AG08395 (cell line): Measurements from ENCODE around the gene NR1H4.
"Not testable (repeated sequence)": the region's sequence is repeated elsewhere in the genome, so short reads cannot be mapped to it uniquely, and the experiment has no call there.

Experiments used
- DNase-seq: peaks from one replicate; pipeline ENCODE4 v3.0.0; 2012; ENCODE audit warnings: mixed read lengths, low spot score

NR1H4 gene

GRCh38 chr12:100572184-100572583, 98.5 kb downstream of the NR1H4 start:
- no peak for DNase-seq

DNA sequence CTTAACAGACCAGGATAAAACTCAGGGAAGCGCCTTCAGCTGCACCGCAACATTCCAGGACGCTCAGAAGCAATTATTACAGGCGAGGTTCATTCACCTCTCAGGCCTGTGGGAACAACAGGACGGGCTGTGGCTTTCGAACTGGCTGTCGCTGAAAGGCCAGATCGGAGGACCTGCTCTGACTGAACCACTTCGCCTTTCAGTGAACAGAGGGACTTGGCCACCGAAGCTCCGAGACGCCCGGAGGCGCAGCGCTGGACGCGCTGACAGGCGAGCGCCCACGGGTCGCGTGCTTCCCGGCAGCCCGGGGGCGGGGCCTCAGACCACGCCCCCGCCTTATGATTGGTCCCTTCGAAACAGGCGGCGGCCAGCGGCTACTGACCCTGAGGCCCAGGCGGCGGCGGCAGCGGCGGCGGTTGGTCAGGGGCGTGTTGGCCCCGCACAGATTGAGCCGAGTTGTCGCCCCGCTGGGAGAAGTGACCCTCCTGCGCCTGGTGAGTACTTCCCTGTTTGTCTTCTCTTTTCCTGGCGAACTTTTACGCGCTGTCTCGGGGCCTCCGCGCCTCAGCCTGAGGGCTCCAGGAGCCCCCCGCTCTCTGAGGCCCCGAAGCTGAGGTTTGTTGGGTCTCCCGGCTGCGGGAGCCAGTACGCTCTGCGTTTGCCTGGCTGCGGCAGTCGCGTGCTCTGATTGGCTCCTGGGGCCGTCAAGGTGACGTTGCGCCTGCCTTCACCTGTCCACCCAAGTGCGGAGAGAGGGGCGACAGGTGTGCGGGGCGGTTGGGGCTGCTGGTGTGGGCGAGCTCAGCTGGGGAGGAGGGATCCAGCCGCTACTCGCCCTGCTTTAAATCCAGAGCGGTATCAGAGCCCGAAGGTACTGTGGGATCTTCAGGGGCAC, 99.9 kb downstream of the NR1H4 start, which contains the start of gene GAS2L3:
Gene GAS2L3 (plus strand): TSS at position 393 of the 895 bp plus-strand sequence. CDS start 21,221 bp downstream, outside the sequence.
- peak; percentile 95 for DNase-seq

DNA sequence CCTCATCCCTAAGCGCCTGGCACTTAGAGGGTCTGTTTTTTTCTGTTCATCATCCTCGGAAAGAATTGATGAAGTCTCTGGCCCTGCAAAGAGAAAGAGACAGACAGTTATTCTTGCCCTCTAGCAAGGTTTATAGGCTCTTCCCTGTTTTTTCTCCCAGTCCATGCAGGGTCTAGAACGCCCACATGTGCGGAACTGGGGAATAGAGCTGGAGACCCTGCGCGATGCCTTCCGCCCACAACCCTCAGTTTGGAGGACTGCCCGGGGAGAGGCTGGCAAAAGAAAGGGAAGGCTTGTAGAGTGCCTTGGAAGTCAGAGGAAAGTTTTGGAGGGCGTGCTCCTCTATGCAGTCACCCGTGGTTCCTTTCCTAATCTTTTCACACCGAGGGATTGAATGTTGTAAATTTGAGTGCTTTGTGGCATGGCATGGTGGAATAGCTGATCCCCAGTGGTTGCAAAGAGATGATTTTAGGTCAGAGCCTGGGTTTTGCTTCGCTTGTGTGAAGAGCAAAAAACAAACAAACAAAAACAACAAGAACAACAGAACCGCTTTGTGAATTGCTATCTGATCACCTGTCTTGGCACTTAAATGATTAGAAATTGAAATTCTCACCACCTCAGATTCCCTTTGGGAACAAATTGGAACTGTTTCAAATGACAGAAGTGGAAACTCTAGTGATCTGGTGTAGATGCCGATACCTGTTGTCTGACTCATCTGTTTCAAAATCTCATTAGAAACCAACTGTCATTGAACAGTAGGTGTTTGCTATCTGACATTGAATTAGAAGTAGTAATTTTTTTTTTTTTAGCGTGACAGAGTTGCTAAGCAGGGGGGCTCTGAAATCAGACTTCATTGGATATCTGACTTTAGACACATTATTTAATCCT, 100.8 kb downstream of the NR1H4 start:
- DNase-seq, result peak; percentile 31

- DNase-seq, result peak; percentile 48
These were observed 102.8 kb downstream of the NR1H4 start for GRCh38 chr12:100576331-100577036.

- DNase-seq, result no peak
These were observed 105.3 kb downstream of the NR1H4 start for GRCh38 chr12:100578923-100579322.

- DNase-seq, result no peak
These were observed 106.2 kb downstream of the NR1H4 start for GRCh38 chr12:100579844-100580243.

GRCh38 chr12:100584256-100584655, 110.6 kb downstream of the NR1H4 start:
- no peak for DNase-seq

GRCh38 chr12:100591979-100592378, 118.3 kb downstream of the NR1H4 start:
- DNase-seq, result no peak

- peak; percentile 25 for DNase-seq
These were observed 119.8 kb downstream of the NR1H4 start for GRCh38 chr12:100593490-100593889.

GRCh38 chr12:100601626-100602025, 128.0 kb downstream of the NR1H4 start:
- no peak for DNase-seq

DNA sequence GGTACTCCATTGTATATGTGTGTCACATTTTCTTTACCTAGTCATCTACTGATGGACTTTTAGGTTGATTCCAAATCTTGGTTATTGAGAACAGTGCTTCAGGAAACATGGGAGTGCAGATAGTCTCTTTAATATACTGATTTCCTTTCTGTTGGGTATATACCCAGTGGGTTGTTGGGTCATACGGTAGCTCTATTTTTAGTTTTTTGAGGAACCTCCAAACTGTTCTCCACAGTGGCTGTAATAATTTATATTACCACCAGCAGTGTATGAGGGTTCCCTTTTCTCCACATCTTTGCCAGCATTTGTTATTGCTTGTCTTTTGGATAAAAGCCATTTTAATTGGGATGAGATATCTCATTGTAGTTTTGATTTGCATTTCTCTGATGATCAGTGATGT, 129.3 kb downstream of the NR1H4 start:
- DNase-seq, result not testable (repeated sequence)

GRCh38 chr12:100608776-100609175, 135.1 kb downstream of the NR1H4 start:
- DNase-seq, result no peak

GRCh38 chr12:100610666-100611430, 137.2 kb downstream of the NR1H4 start:
- no peak for DNase-seq

DNA sequence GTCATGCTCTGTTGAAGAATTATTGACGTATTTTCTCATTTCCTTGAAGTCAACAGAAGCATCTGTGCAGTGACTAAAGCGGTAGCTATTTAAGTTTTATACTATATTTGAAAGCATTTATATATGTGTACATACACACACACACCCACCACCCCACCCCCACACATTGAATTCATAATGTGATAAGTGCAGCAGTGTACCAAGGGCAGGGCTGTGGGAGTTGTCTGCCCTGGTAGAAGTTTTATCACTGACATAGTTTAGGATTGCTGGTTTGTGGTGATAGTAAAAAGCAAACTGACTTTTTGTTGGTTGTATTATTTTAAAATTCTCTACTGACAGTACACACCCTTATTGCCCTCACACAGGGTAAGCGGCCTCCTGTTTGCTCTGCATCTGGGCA, 138.9 kb downstream of the NR1H4 start:
- DNase-seq, result no peak
